ENCODE results near the gene TRPC1.

The TRPC1 gene

DNA sequence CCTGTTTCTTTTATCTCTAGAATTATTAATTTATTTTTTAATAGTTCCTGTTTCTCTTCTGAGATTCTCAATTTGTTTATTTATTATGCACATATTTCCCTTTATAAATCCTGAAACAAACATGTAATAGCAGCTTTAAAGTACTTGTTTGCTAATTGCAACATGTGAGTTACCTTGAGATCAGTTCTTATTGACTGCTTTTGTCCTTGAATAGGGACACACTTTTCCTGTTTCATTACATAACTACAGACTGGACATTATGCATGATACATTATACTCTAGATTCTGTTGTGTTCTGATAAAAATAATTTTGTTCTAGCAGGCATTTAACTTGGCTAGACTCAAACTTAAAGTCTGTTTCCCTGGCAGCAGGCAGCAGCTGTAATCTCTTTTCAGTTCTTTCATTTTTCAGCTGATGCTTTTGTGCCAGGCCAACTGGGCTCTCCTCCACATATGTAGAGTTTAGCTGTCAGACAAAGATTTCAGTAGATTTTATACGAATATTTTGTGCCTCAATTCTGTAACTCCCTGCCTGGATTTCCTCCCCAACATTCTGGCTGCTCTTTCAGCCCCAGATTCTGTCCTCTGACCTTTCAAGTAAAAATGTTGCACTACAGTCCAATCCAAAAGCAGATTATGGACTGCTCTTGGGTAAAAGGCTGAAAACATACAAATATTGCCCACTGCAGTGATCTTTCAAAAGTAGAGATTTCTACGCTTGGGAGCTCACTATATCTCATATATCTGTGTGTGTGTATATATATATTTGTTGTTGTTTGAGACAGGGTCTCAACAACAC, 123.1 kb downstream of the TRPC1 start:
- TF ChIP-seq, protein P1, sequence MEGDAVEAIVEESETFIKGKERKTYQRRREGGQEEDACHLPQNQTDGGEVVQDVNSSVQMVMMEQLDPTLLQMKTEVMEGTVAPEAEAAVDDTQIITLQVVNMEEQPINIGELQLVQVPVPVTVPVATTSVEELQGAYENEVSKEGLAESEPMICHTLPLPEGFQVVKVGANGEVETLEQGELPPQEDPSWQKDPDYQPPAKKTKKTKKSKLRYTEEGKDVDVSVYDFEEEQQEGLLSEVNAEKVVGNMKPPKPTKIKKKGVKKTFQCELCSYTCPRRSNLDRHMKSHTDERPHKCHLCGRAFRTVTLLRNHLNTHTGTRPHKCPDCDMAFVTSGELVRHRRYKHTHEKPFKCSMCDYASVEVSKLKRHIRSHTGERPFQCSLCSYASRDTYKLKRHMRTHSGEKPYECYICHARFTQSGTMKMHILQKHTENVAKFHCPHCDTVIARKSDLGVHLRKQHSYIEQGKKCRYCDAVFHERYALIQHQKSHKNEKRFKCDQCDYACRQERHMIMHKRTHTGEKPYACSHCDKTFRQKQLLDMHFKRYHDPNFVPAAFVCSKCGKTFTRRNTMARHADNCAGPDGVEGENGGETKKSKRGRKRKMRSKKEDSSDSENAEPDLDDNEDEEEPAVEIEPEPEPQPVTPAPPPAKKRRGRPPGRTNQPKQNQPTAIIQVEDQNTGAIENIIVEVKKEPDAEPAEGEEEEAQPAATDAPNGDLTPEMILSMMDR (IDR thresholded peaks at IDR 0.05; ENCODE audit: low read depth, low read length), result no peak
- peak in 1 of 2 donors; percentile 54 for DNase-seq (ENCODE audit: low read depth in 2 of 2)

DNA sequence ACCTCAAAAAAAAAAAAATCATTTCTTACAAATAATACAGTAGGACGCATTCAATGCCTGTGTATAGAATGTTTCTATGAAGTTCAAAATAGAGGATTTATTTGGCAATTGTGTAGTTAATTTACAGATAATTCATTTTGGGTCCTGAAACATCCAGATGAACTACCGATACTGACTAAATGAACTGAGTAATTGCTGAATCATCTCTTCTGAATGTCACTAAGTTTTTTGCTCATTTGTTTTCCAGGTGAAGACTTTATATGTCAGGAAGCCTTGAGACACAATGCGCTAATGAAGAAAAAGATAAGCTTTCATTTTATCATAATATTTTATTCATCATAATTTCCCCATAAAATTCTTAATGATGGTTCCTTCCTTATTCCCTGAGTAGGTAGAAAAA, 125.3 kb downstream of the TRPC1 start:
- no peak overlapping the region for H3K4me3 ChIP-seq (replicated peaks in 1 of 2; ENCODE audit: low read depth in 2 of 2, low read length in 2 of 2)
- DNase-seq (ENCODE audit: low read depth in 2 of 2), result no peak
- TF ChIP-seq, protein P1 (IDR thresholded peaks at IDR 0.05; ENCODE audit: low read depth, low read length), result no peak

More for the DNA sequence above, 123.1 kb downstream of the TRPC1 start:
- H3K4me3 ChIP-seq (replicated peaks in 1 of 2; ENCODE audit: low read depth in 2 of 2, low read length in 2 of 2), result no peak overlapping the region

DNA sequence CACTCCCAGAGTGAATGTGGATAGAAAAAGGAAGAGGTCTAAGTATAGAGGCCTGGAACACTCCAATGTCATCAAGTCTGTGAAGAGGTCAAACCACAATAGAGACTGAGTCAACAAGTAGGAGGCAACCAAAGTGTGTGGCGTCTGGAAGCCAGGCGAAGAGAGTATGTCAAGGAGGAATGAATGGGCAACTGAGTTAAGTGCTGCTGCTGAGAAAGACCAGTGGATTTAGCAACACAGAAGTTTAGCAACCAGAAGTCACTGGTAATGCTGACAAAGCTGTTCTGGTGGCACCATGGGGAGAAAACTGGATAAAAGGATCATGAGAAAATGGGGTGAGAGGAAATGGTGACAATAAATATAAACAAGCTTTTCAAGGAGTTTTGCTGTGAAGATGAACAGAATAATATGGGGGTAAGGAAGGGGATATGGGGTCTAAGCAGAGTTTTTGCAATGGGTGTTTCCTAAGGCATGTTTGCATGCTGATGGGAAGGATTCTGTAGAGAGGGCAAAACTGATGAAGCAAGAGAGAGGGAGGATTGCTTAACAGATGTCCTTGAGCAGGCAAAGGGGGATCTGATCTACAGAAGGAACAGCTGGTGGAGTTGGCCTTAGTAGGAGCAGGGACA, 126.7 kb downstream of the TRPC1 start:
- H3K4me3 ChIP-seq (replicated peaks in 1 of 2; ENCODE audit: low read depth in 2 of 2, low read length in 2 of 2), result no peak overlapping the region
- TF ChIP-seq, protein P1 (IDR thresholded peaks at IDR 0.05; ENCODE audit: low read depth, low read length), result no peak
- DNase-seq (ENCODE audit: low read depth in 2 of 2), result peak; percentile 88 to 97

DNA sequence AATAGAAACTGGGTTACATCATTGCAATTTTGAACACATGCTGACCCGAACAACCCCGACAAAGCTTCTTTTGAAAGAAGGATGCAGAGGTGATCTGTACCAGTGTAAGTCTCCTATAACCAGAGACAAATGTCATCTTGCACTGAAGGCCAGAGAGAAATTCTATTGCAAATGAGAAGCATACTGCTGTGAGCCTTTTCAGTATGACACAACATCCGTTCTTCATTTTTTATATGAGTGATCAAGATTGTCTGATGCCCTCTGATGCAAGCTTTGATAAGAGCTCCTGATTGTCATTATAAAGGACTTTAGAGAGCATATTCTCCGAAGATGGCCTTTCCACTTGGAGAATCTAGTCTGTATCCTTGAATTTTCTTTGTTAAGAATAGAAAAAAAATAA, 128.2 kb downstream of the TRPC1 start:
- DNase-seq (ENCODE audit: low read depth in 2 of 2), result no peak
- TF ChIP-seq, protein P1 (IDR thresholded peaks at IDR 0.05; ENCODE audit: low read depth, low read length), result no peak

DNA sequence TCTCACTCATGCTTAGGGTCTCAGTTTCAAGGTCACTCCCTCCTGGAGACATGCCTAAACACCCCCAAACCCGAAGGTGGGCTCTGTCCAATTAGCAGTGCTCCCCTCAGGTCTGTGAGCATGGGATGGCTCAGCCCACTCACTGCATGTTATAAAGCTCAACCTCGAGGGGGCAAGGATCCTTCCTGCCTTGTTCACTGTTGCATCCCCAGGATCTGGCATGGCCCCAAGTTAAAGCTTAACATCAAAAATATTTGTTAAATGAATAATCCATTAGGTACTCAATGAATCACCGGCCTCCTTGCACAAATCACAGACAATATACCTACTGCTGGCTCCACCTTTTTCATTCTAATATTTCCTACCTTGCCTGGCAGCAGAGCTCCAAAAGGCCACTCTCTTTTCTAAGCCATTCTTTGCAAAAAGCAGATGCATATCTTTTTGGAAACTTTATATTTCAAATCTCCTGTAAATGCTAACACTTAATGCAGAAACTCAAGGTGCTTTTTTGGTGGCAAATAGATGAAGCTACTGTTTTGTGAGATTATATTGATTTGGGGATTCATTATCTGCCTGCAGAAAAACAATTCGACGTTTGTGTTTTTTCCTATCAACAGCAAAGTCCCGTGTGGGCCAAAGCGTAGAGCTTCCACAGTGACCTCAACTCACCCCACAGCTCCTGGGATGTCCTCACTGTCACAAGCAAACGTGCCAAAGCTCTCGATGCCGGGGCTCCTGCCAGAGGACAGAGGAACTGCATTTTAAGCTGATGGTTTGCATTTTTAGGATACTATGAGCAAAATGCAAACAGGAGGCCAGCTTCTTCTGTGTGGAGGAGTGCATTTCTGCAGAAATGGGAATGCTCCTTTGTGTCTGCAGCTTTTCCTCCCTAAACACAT, 129.7 kb downstream of the TRPC1 start:
- peak; percentile 17 to 81 for DNase-seq (ENCODE audit: low read depth in 2 of 2)
- TF ChIP-seq, protein P1 (IDR thresholded peaks at IDR 0.05; ENCODE audit: low read depth, low read length), result no peak
- H3K4me3 ChIP-seq (replicated peaks in 1 of 2; ENCODE audit: low read depth in 2 of 2, low read length in 2 of 2), result no peak overlapping the region

More for the DNA sequence above, 128.2 kb downstream of the TRPC1 start:
- H3K4me3 ChIP-seq (replicated peaks in 1 of 2; ENCODE audit: low read depth in 2 of 2, low read length in 2 of 2), result no peak overlapping the region

DNA sequence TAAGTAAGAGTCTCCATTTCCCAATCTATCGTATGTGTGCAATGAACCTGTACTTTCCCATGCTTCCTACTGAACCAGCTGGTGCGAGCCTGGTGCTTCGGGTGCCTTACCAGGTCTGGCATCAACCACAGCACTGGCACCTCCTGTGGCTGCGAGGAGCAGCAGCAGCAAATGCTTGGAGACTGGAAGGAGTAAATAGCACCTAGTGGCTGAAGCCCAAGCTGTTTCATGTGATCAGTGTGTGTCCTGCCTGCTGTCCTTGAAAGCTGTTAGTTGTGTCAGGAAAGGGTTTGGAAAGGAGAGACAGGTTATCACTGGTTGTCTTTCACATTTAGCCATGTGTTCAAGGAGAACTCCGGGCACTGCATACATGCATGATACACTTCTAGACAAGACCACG, 133.2 kb downstream of the TRPC1 start:
- H3K4me3 ChIP-seq (replicated peaks in 1 of 2; ENCODE audit: low read depth in 2 of 2, low read length in 2 of 2), result no peak overlapping the region
- TF ChIP-seq, protein P1 (IDR thresholded peaks at IDR 0.05; ENCODE audit: low read depth, low read length), result no peak
- DNase-seq (ENCODE audit: low read depth in 2 of 2), result peak in 1 of 2 donors; percentile 17
